D721Med (cell line): ENCODE results near the gene ADAMTSL1.
A peak's percentile ranks its signal among the peaks of the same experiment; 100 is the strongest.

ENCODE experiments used
- DNase-seq: peaks from one replicate; pipeline ENCODE4 v3.0.0; 2011; ENCODE audit warnings: low spot score; ENCODE audit not compliant: insufficient read length
- FAIRE-seq: peaks from 2 replicates; lab custom pipeline; 2011; peaks lifted over from hg19 to GRCh38; lab: Jason Lieb, UNC
- TF ChIP-seq, protein P1 (sequence below): IDR thresholded peaks from 2 replicates; pipeline ENCODE4 v1.5.1; 2012; ENCODE audit warnings: mild to moderate bottlenecking, control low read depth; ENCODE audit not compliant: insufficient read depth; ENCODE audit errors: missing control alignments

Gene ADAMTSL1, protein sequence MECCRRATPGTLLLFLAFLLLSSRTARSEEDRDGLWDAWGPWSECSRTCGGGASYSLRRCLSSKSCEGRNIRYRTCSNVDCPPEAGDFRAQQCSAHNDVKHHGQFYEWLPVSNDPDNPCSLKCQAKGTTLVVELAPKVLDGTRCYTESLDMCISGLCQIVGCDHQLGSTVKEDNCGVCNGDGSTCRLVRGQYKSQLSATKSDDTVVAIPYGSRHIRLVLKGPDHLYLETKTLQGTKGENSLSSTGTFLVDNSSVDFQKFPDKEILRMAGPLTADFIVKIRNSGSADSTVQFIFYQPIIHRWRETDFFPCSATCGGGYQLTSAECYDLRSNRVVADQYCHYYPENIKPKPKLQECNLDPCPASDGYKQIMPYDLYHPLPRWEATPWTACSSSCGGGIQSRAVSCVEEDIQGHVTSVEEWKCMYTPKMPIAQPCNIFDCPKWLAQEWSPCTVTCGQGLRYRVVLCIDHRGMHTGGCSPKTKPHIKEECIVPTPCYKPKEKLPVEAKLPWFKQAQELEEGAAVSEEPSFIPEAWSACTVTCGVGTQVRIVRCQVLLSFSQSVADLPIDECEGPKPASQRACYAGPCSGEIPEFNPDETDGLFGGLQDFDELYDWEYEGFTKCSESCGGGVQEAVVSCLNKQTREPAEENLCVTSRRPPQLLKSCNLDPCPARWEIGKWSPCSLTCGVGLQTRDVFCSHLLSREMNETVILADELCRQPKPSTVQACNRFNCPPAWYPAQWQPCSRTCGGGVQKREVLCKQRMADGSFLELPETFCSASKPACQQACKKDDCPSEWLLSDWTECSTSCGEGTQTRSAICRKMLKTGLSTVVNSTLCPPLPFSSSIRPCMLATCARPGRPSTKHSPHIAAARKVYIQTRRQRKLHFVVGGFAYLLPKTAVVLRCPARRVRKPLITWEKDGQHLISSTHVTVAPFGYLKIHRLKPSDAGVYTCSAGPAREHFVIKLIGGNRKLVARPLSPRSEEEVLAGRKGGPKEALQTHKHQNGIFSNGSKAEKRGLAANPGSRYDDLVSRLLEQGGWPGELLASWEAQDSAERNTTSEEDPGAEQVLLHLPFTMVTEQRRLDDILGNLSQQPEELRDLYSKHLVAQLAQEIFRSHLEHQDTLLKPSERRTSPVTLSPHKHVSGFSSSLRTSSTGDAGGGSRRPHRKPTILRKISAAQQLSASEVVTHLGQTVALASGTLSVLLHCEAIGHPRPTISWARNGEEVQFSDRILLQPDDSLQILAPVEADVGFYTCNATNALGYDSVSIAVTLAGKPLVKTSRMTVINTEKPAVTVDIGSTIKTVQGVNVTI (N-terminal part only)

DNA sequence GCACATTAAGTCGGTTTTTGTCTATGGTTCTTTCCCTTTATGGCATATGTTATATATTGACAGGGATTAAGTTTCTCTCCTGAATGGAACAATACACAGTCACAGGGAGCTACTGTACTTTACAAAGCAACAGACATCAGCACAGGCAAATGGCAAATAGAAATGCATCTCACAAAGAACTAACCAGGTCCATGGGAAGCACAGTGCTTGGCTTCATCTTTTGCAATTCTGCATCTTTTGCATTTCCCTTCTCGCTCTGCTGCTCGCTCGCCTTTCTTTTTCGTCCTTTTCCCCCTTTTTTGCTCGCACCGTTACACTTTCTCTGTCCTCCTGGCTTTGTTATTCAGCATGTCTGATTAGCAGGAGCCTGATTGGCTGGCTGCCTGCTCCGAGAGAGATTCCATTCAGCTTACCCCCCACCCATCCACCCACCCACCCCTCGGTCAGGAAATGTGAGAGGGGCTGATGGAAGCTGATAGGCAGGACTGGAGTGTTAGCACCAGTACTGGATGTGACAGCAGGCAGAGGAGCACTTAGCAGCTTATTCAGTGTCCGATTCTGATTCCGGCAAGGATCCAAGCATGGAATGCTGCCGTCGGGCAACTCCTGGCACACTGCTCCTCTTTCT, at the start of gene ADAMTSL1:
ADAMTSL1 (plus strand) TSS at position 502 of the 628 bp plus-strand sequence; CDS start at position 582, 80 bp downstream.
- TF ChIP-seq, protein P1, sequence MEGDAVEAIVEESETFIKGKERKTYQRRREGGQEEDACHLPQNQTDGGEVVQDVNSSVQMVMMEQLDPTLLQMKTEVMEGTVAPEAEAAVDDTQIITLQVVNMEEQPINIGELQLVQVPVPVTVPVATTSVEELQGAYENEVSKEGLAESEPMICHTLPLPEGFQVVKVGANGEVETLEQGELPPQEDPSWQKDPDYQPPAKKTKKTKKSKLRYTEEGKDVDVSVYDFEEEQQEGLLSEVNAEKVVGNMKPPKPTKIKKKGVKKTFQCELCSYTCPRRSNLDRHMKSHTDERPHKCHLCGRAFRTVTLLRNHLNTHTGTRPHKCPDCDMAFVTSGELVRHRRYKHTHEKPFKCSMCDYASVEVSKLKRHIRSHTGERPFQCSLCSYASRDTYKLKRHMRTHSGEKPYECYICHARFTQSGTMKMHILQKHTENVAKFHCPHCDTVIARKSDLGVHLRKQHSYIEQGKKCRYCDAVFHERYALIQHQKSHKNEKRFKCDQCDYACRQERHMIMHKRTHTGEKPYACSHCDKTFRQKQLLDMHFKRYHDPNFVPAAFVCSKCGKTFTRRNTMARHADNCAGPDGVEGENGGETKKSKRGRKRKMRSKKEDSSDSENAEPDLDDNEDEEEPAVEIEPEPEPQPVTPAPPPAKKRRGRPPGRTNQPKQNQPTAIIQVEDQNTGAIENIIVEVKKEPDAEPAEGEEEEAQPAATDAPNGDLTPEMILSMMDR = no peak
- FAIRE-seq (no peak), DNase-seq (no peak)

- DNase-seq (no peak), FAIRE-seq (no peak)
- TF ChIP-seq, protein P1 = no peak
Measured at GRCh38 chr9:18427691-18428090, 46.3 kb upstream of the ADAMTSL1 start.

DNA sequence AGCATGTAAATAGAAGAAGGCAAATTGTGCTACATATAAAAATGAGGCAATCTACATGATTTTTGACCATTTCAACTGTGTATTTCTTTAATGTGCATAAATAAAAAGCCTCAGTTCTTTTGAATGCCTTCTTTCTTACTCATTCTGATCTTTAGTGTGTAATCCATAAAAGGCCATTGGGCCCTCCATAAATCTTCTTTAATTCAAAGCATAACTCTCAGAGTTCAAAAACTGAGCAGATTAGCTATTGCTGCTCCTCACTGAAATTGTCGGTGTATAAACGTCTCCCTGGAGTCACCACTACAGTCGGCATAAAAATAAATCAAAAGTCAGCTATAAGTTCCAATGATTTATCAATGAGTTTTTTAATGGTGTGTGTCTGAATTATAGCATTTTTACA, 45.3 kb upstream of the ADAMTSL1 start:
- no peak for DNase-seq
- FAIRE-seq = no peak

GRCh38 chr9:18429070-18429469, 44.9 kb upstream of the ADAMTSL1 start:
- no peak for DNase-seq
- FAIRE-seq = no peak
- TF ChIP-seq, protein P1 = no peak

More for the DNA sequence above, 45.3 kb upstream of the ADAMTSL1 start:
- TF ChIP-seq, protein P1 = no peak

- TF ChIP-seq, protein P1 = no peak
- no peak for DNase-seq
- no peak for FAIRE-seq
Measured at GRCh38 chr9:18433620-18434019, 40.3 kb upstream of the ADAMTSL1 start.

- DNase-seq = peak; percentile 18
- TF ChIP-seq, protein P1 = no peak
- FAIRE-seq = peak; percentile 73
Measured at GRCh38 chr9:18437315-18438201, 36.4 kb upstream of the ADAMTSL1 start.
